GM18511 (cell line): ENCODE data around the gene GRB2.
"Not testable (repeated sequence)": the region's sequence is repeated elsewhere in the genome, so short reads cannot be mapped to it uniquely, and the experiment has no call there.

Experiments used
- ATAC-seq: cut with Tn5 transposase; IDR thresholded peaks from one replicate; pipeline ENCODE4 v1.9.1; 2021; ENCODE audit warnings: mild to moderate bottlenecking, moderate library complexity; ENCODE audit not compliant: unreplicated experiment

GRB2 gene

DNA sequence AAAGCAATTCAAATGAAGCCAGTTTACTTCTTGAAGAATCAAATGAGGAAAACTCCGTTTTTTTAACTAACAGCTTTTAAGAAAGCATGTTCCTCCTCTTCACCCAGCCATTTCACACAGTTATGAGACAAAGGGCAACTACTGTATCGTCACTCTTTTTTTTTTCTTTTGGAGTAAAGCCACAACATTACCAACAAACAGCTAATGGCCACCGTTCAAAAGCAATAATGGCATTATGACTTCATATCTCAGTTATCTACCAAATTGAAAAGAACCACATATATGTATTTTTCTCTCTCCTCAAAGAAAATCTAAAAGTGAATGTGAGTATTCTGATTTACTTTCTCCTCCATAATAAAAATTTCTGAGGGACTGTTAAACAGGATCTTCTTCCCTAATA lies 14.5 kb downstream of the GRB2 start:
- ATAC-seq: no peak

DNA sequence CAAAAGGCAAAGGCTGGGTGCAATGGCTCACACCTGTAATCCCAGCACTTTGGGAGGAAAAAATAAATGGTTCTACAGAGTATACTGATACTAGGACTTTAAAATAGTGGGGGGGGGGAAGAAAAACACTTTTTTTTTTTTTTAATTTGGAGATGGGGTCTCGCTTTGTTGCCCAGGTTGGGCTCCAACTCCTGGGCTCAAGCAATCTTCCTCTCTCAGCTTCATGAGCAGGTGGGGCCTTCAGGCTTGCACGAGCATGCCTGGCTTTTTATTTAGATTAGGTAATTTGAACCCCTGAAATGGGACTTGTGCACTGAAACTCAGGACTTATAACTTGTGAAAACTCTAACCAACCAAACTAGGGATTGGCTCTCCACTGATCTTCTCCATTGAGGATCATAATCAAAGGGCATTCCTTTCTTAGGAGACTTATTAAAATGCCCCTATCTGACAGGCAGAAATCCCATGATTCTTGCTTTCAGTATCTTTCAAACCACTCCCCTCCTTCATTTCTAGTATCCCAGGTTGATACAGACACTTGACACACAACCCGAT lies 16.9 kb downstream of the GRB2 start:
- ATAC-seq: no peak

DNA sequence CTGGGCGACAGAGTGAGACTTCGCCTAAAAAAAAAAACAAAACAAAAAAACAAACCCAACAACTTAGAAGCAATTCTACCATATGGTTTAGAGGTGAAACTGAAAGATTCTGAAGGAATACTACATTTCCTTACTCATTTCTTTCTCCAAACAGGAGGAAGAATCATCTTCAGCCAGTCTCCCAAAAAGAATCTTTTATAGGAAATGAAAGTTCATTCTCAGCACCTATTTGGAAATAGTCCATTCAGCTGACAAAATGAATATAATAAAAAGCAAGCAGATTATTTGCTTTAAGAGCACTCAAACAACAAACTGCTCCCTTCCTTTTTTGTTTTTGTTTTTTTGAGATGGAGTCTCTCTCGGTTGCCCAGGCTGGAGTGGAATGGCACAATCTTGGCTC lies 17.7 kb downstream of the GRB2 start:
- no peak for ATAC-seq

- no peak for ATAC-seq
Observed at GRCh38 chr17:75386430-75386829, 19.0 kb downstream of the GRB2 start.

- ATAC-seq: no peak
Observed at GRCh38 chr17:75384751-75385150, 20.7 kb downstream of the GRB2 start.

GRCh38 chr17:75383842-75384195 lies 21.7 kb downstream of the GRB2 start:
- ATAC-seq: no peak

DNA sequence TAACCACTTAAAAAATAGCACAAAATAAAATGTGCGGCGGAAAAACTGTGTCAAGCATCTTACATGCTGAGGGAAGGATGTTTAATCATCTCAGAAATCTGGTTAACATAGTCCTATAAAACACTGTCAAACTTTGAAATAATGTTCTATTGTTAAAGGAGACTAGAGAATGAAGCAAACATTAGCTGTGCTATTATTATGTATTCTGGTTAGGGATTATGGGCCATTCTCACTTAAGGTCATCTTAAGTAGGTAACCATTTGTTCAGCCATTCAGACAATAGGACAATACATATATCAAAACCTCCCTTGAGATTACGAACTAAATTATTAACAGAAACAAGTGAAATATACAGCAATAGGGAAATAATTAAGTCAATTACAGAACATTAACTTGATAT lies 24.7 kb downstream of the GRB2 start:
- ATAC-seq: no peak

- ATAC-seq: no peak
Observed at GRCh38 chr17:75380315-75380714, 25.2 kb downstream of the GRB2 start.

DNA sequence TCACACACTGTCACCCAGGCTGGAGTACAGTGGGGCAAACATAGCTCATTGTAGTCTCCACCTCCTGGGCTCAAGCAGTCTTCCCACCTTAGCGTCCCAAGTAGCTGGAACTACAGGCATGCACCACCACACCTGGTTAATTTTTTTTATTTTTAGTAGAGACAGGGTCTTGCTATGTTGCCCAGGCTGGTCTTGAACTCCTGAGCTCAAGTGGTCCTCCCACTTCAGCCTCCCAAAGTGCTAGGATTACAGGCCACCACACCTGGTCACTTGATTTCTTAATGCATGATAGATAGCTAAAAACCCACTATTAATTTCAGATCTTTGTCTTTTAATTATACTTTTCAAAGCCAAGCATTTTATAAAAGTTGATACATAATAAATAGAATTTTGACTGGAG lies 26.1 kb downstream of the GRB2 start:
- ATAC-seq: not testable (repeated sequence)

GRCh38 chr17:75373280-75373679 lies 32.2 kb downstream of the GRB2 start:
- no peak for ATAC-seq

DNA sequence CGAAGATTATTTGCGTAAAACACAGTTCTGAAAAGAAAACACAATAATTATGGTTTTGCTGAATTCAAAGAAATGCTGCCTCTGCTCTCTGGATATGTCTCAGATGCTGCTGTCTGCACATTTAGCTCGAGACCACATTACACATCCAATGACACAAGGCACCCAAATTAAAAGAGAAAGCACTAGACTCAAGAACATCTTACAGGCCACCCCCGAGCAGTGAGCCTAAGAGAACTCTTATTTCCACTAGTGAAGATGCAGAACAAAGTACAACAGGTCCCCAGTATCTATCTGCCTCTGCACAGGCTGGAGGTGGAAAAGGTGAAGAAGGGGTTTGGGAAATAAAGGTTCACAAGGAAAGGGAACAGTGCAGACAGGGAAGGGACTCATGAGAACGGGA lies 33.5 kb downstream of the GRB2 start:
- no peak for ATAC-seq

DNA sequence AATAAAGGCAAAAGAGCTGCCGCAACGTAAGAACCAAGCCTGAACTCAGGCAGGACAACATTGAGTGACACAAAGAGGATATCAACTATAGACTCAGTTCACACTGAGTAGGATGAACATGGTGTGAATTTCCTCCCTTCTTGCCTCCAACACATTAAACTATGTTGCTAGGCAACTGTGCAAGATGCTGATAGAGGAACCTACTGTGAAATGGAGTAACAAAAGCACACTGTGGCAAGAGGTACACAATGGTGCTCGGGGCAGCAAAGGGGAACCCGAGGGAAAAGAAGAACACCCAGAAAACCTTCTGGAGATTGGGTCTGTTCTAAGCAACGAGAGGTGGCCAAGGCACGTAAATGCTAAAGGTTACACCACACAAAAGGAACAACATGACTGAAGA lies 34.1 kb downstream of the GRB2 start:
- ATAC-seq: no peak

GRCh38 chr17:75370286-75370915 lies 35.1 kb downstream of the GRB2 start:
- no peak for ATAC-seq

- not testable (repeated sequence) for ATAC-seq
Observed at GRCh38 chr17:75367838-75368789, 37.4 kb downstream of the GRB2 start.

GRCh38 chr17:75367312-75367711 lies 38.2 kb downstream of the GRB2 start:
- ATAC-seq: no peak

- ATAC-seq: no peak
Observed at GRCh38 chr17:75366432-75366831, 39.0 kb downstream of the GRB2 start.

- no peak for ATAC-seq
Observed at GRCh38 chr17:75365931-75366275, 39.6 kb downstream of the GRB2 start.

DNA sequence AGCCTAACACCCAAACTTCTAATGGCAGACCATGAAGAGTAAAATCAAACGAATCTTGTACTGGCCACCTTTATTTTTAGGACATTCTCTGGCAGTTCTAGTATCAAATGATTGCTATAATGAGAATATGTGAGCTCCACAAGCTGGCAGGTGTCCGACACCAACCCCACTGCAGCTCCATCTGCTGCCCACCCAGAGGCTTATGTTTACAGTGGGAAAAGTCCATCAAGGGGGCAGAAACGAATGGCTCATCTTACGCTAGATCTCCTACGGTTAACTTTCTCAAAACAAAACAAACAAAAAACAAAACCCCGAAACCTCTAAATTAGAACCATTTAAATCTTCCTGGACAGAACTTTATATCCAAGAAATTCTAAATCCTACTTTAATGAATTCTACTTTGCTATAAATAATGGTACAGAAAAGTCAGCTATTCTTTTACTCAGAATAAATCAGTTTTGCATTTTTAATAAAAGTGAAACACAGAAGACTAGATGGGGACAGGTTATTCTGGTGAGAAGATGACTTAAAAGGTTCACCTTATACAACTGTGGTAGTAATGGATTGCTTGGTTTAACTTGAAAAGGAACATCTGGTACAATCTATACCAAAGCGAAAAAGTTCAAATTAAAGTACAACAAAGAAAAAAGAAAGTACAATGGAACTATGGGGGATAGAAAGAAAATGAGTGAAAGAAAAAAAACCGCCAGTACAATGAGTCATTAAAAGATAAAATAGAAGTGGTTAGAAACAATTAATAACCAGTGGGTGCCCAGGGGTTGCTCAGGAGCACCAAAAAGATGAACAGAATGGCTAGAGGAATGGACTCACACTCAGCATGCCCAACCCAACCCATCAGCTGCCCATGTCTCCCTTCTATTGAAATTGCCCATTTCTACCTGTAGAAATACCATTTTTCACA lies 40.2 kb downstream of the GRB2 start:
- ATAC-seq: no peak

GRCh38 chr17:75364078-75364477 lies 41.4 kb downstream of the GRB2 start:
- ATAC-seq: no peak

- ATAC-seq: no peak
Observed at GRCh38 chr17:75361996-75362395, 43.5 kb downstream of the GRB2 start.

GRCh38 chr17:75361344-75361743 lies 44.1 kb downstream of the GRB2 start:
- no peak for ATAC-seq
